H1 (cell line): Measurements from ENCODE around the gene RAB11A. TPM values are rescaled to one million over a fixed set of nuclear protein-coding genes. Genes with fewer than 3 reads are reported as not detected.

Experiments used
- BACH1 ChIP-seq: IDR thresholded peaks from 2 replicates; pipeline ENCODE4 v1.6.1; 2012; ENCODE audit warnings: low read length, improper control_type of control experiment
- CHD1 ChIP-seq: IDR thresholded peaks from 2 replicates; pipeline ENCODE4 v1.6.1; 2012; ENCODE audit warnings: low read depth, low read length, improper control_type of control experiment
- CTBP2 ChIP-seq: IDR thresholded peaks from 2 replicates; pipeline ENCODE4 v1.7.0; 2011; ENCODE audit warnings: borderline replicate concordance, mild to moderate bottlenecking, moderate library complexity, mixed read lengths, low read length; ENCODE audit not compliant: insufficient read depth, insufficient read length
- EP300 ChIP-seq, 2 experiments: IDR thresholded peaks; 1 replicate in 1 of 2; 2 replicates in 1 of 2; pipeline ENCODE4 v1.6.1; 2011 to 2012; ENCODE audit warnings: low read depth in 2 of 2, low read length in 2 of 2, mild to moderate bottlenecking in 2 of 2, borderline replicate concordance in 1 of 2, inconsistent platforms in 1 of 2, moderate library complexity in 1 of 2
- KDM1A ChIP-seq: fragments of 200-600, 300-600 bp; sonication (generic); IDR thresholded peaks from 2 replicates; pipeline ENCODE4 v1.7.1; 2016; ENCODE audit warnings: mild to moderate bottlenecking, low read length, borderline replicate concordance
- RBBP5 ChIP-seq: IDR thresholded peaks from 2 replicates; pipeline ENCODE4 v1.7.1; 2012; ENCODE audit warnings: low read depth, mild to moderate bottlenecking, inconsistent platforms, low read length, moderate library complexity, borderline replicate concordance
- RNF2 ChIP-seq: fragments of 200-900, 300-1000 bp; sonication (generic); IDR thresholded peaks from 2 replicates; pipeline ENCODE4 v1.7.1; 2016; ENCODE audit warnings: borderline replicate concordance, low read depth, mild to moderate bottlenecking, antibody characterized with exemption, low read length; ENCODE audit not compliant: poor library complexity, severe bottlenecking; ENCODE audit errors: missing control alignments
- RXRA ChIP-seq: IDR thresholded peaks from 2 replicates; pipeline ENCODE4 v1.6.1; 2011; ENCODE audit warnings: low read depth, mild to moderate bottlenecking, low read length, moderate library complexity; ENCODE audit not compliant: insufficient read depth
- TBP ChIP-seq: IDR thresholded peaks from 2 replicates; pipeline ENCODE4 v1.6.1; 2011; ENCODE audit warnings: low read depth, low read length, improper control_type of control experiment
- ZNF274 ChIP-seq: IDR thresholded peaks from 2 replicates; pipeline ENCODE4 v1.7.0; 2012; ENCODE audit warnings: low read length, borderline replicate concordance; ENCODE audit errors: extremely low read depth
- polyA plus RNA-seq, 7 experiments: library from polyadenylated mRNA; depleted of rRNA in 3 of 7; stranded (reverse) in 5 of 7; unstranded in 2 of 7; fragments of >200 nt in 5 of 7; fragments of 200-250 nt in 2 of 7; gene quantifications; 1 replicate in 5 of 7; 2 replicates in 1 of 7; 4 replicates in 1 of 7; pipeline versions ENCODE4 v1.2.1 to v1.2.3, GENCODE V29; 2011 to 2013; ENCODE audit warnings: missing spikeins in 2 of 7, mixed read lengths in 2 of 7
- total RNA-seq: library from RNA; stranded (reverse); fragmentation: NEBNext Ultra II Directional; extraction: Animal tissue kit (Norgen Biotek cat#: 25700); gene quantifications from 2 replicates; pipeline ENCODE4 v1.2.1, GENCODE V29; 2021
- TF ChIP-seq, protein P1 (sequence below): fragments of 300-600 bp; sonication (generic); IDR thresholded peaks from 2 replicates; pipeline ENCODE4 v1.7.1; 2012; ENCODE audit warnings: low read length, moderate library complexity, mild to moderate bottlenecking, inconsistent platforms; ENCODE audit not compliant: insufficient replicate concordance

The RAB11A gene
- total and polyA plus RNA-seq, 2 of the 8 experiments (the other 6 are each of a cell fraction or from before 2014, with no cell fraction given) = 211 to 254 TPM

DNA sequence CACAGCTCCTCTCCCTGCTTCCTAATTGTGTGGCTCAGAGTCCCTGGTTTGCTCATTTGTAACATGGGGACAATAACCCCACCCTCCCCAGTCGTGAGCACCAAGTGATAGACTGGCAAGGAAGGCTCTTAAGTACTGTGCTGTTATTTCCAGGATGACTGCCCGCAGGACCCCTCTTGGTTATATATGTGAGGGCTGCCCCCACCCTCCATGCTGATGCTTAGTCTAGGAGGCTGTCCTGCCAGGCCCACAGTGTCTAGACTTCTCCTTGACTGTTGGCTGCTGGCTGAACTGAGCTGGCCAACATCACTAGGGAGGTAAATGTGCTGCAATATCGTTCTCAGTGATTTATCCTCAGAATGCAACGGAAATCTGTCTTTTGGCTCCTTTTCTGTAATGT lies 45.1 kb downstream of the RAB11A start (continued):
- TF ChIP-seq, protein P1, sequence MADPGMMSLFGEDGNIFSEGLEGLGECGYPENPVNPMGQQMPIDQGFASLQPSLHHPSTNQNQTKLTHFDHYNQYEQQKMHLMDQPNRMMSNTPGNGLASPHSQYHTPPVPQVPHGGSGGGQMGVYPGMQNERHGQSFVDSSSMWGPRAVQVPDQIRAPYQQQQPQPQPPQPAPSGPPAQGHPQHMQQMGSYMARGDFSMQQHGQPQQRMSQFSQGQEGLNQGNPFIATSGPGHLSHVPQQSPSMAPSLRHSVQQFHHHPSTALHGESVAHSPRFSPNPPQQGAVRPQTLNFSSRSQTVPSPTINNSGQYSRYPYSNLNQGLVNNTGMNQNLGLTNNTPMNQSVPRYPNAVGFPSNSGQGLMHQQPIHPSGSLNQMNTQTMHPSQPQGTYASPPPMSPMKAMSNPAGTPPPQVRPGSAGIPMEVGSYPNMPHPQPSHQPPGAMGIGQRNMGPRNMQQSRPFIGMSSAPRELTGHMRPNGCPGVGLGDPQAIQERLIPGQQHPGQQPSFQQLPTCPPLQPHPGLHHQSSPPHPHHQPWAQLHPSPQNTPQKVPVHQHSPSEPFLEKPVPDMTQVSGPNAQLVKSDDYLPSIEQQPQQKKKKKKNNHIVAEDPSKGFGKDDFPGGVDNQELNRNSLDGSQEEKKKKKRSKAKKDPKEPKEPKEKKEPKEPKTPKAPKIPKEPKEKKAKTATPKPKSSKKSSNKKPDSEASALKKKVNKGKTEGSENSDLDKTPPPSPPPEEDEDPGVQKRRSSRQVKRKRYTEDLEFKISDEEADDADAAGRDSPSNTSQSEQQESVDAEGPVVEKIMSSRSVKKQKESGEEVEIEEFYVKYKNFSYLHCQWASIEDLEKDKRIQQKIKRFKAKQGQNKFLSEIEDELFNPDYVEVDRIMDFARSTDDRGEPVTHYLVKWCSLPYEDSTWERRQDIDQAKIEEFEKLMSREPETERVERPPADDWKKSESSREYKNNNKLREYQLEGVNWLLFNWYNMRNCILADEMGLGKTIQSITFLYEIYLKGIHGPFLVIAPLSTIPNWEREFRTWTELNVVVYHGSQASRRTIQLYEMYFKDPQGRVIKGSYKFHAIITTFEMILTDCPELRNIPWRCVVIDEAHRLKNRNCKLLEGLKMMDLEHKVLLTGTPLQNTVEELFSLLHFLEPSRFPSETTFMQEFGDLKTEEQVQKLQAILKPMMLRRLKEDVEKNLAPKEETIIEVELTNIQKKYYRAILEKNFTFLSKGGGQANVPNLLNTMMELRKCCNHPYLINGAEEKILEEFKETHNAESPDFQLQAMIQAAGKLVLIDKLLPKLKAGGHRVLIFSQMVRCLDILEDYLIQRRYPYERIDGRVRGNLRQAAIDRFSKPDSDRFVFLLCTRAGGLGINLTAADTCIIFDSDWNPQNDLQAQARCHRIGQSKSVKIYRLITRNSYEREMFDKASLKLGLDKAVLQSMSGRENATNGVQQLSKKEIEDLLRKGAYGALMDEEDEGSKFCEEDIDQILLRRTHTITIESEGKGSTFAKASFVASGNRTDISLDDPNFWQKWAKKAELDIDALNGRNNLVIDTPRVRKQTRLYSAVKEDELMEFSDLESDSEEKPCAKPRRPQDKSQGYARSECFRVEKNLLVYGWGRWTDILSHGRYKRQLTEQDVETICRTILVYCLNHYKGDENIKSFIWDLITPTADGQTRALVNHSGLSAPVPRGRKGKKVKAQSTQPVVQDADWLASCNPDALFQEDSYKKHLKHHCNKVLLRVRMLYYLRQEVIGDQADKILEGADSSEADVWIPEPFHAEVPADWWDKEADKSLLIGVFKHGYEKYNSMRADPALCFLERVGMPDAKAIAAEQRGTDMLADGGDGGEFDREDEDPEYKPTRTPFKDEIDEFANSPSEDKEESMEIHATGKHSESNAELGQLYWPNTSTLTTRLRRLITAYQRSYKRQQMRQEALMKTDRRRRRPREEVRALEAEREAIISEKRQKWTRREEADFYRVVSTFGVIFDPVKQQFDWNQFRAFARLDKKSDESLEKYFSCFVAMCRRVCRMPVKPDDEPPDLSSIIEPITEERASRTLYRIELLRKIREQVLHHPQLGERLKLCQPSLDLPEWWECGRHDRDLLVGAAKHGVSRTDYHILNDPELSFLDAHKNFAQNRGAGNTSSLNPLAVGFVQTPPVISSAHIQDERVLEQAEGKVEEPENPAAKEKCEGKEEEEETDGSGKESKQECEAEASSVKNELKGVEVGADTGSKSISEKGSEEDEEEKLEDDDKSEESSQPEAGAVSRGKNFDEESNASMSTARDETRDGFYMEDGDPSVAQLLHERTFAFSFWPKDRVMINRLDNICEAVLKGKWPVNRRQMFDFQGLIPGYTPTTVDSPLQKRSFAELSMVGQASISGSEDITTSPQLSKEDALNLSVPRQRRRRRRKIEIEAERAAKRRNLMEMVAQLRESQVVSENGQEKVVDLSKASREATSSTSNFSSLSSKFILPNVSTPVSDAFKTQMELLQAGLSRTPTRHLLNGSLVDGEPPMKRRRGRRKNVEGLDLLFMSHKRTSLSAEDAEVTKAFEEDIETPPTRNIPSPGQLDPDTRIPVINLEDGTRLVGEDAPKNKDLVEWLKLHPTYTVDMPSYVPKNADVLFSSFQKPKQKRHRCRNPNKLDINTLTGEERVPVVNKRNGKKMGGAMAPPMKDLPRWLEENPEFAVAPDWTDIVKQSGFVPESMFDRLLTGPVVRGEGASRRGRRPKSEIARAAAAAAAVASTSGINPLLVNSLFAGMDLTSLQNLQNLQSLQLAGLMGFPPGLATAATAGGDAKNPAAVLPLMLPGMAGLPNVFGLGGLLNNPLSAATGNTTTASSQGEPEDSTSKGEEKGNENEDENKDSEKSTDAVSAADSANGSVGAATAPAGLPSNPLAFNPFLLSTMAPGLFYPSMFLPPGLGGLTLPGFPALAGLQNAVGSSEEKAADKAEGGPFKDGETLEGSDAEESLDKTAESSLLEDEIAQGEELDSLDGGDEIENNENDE = no peak
- TF ChIP-seq KDM1A (no peak), RBBP5 (no peak), RXRA (no peak), BACH1 (no peak), ZNF274 (no peak), RNF2 (no peak), CTBP2 (no peak), CHD1 (no peak), TBP (no peak), EP300 (IDR thresholded peaks at IDR 0.05; ENCODE audit: borderline replicate concordance in 1 of 2, low read depth in 2 of 2, low read length in 2 of 2) (no peak)
